Sciatic nerve (tissue), 2 donors: Measurements from ENCODE around the gene TAF15. TPM values are rescaled to one million over a fixed set of nuclear protein-coding genes. Genes with fewer than 3 reads are reported as not detected.

Experiments
- ATAC-seq: fragments of 200-7000 bp; cut with Tn5 transposase; one replicate; pipeline ENCODE4 v1.9.1; 2020; ENCODE audit warnings: mild to moderate bottlenecking, moderate library complexity
- DNase-seq: peaks from one replicate; pipeline ENCODE4 v3.0.0-alpha.2; 2020; ENCODE audit warnings: low spot score
- intact Hi-C: fragments of 100-400 bp; cut with DNase I; formaldehyde crosslinking; loops from one replicate; pipeline ENCODE4 v1.14.2; 2022
- total RNA-seq: library from RNA; stranded (reverse); fragmentation: NEBNext Ultra II Directional; extraction: Animal tissue kit (Norgen Biotek cat#: 25700); gene quantifications from one replicate; pipeline ENCODE4 v1.2.1, GENCODE V29; 2021
- donor health status: DM: no; HTN: no; CAD: no.
- donor health status: DM: no; HTN: no; CAD: no.

The TAF15 gene
- total RNA-seq, 1 donor from 2014 or later = 183 TPM

- peak; percentile 36 for ATAC-seq
- DNase-seq = no peak
- intact Hi-C loops = no loop called here
Measured at GRCh38 chr17:35890774-35891155, 81.5 kb downstream of the TAF15 start.

GRCh38 chr17:35891269-35891668 lies 82.0 kb downstream of the TAF15 start:
- DNase-seq (no peak), ATAC-seq (no peak)
- intact Hi-C loops = no loop called here

GRCh38 chr17:35892091-35893035 lies 83.1 kb downstream of the TAF15 start:
- intact Hi-C loops = no loop called here
- DNase-seq (no peak), ATAC-seq (no peak)

GRCh38 chr17:35893751-35894150 lies 84.5 kb downstream of the TAF15 start:
- intact Hi-C loops = no loop called here
- ATAC-seq (no peak), DNase-seq (no peak)

DNA sequence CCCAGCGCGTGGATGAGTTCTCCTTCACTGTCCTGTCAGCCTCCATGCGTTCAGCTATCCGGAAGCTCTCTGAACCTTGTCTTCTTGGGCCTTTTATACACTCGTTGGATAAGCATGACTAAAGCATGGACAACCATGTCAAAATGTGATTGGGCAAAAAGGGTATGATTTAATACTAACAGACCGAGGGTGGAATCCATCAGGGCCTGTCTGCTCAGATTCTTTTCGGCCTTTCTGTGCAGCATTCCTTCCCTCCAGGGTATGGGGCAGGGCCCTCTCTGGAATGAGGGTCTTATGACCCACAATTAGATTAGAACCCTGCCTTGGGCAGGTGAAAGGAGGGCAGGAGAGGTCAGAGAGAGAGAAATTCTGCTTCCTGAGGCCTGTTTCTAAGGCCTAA lies 84.9 kb downstream of the TAF15 start:
- ATAC-seq (no peak), DNase-seq (no peak)
- intact Hi-C loops = no loop called here

GRCh38 chr17:35895636-35896587 lies 86.6 kb downstream of the TAF15 start:
- ATAC-seq (peak; percentile 42), DNase-seq (no peak)
- intact Hi-C loops = loop anchor here (5.0 kb wide), 1 partner anchor 1244 kb away; no protein-coding TSS in a partner anchor

Other genes starting within 250 kb of the TAF15 start
- 0.45 TPM for gene SLFN14, start 248.7 kb upstream of the TAF15 start, total RNA-seq
- 7.8 TPM for gene PEX12, start 230.9 kb upstream of the TAF15 start, total RNA-seq
- 130 TPM for gene AP2B1, start 222.2 kb upstream of the TAF15 start, total RNA-seq
- 5.4 TPM for gene RASL10B, start 77.8 kb upstream of the TAF15 start, total RNA-seq
- gene GAS2L2, start 56.2 kb upstream of the TAF15 start, total RNA-seq = 0.13 TPM
- gene C17orf50, start 48.6 kb upstream of the TAF15 start, total RNA-seq = not detected
- gene MMP28, start 13.8 kb upstream of the TAF15 start, total RNA-seq = 61.5 TPM
- 0.27 TPM for gene HEATR9, start 59.4 kb downstream of the TAF15 start, total RNA-seq
- 5.3 TPM for gene CCL5, start 70.9 kb downstream of the TAF15 start, total RNA-seq
- gene RDM1, start 121.3 kb downstream of the TAF15 start, total RNA-seq = not detected
- gene LYZL6, start 134.2 kb downstream of the TAF15 start, total RNA-seq = not detected
- 1.1 TPM for gene CCL16, start 172.0 kb downstream of the TAF15 start, total RNA-seq
- gene CCL14, start 177.2 kb downstream of the TAF15 start, total RNA-seq = 96.8 TPM
- gene CCL15, start 192.1 kb downstream of the TAF15 start, total RNA-seq = not detected
- 1.0 TPM for gene CCL23, start 208.5 kb downstream of the TAF15 start, total RNA-seq